B cell (primary cell): ENCODE data around the gene DDRGK1. TPM values are rescaled to one million over a fixed set of nuclear protein-coding genes. Genes with fewer than 3 reads are reported as not detected.

Source experiments
- ATAC-seq: fragments of 200-7000 bp; cut with Tn5 transposase; one replicate; pipeline ENCODE4 v1.10.0; 2021; ENCODE audit warnings: low read depth, mild to moderate bottlenecking, moderate number of reproducible peaks, moderate library complexity
- CTCF ChIA-PET: fragments of 350-600 bp; sonication (Branson Sonifier 250); formaldehyde crosslinking; loops from one replicate; lab custom pipeline; 2021; ENCODE audit warnings: antibody characterized with exemption, inconsistent platforms; lab: Charles Lee
- POLR2A ChIA-PET: fragments of 350-600 bp; sonication (Branson Sonifier 250); formaldehyde crosslinking; loops from one replicate; lab custom pipeline; 2021; ENCODE audit warnings: antibody characterized with exemption; lab: Charles Lee
- DNase-seq: peaks from one replicate; pipeline ENCODE4 v3.0.0; 2013
- H2AFZ ChIP-seq: 2 replicates; pipeline ENCODE4 v1.6.1; 2012; ENCODE audit warnings: mild to moderate bottlenecking, low read depth, low read length; ENCODE audit not compliant: insufficient read depth, poor library complexity, severe bottlenecking
- H3K27ac ChIP-seq, 2 donors: 1 replicate in 1 of 2; 2 replicates in 1 of 2; pipeline ENCODE4 v1.5.1; 2012 to 2013; ENCODE audit warnings: low read length in 2 of 2, mild to moderate bottlenecking in 2 of 2, moderate library complexity in 1 of 2
- H3K27me3 ChIP-seq, 4 experiments: fragments of 200-600 bp in 1 of 4; sonication (generic) in 1 of 4; replicated peaks in 1 of 4; 1 replicate in 2 of 4; 2 replicates in 2 of 4; pipeline versions ENCODE4 v1.6.1 to v1.7.0; 2013 to 2016; ENCODE audit warnings: low read length in 3 of 4, mild to moderate bottlenecking in 2 of 4, mixed read lengths in 1 of 4, moderate library complexity in 1 of 4; ENCODE audit not compliant: insufficient read depth in 4 of 4, control insufficient read depth in 3 of 4; ENCODE audit errors: control extremely low read depth in 1 of 4
- H3K36me3 ChIP-seq, 2 experiments: replicated peaks in 1 of 2; 1 replicate in 1 of 2; 2 replicates in 1 of 2; pipeline versions ENCODE4 v1.6.1 to v1.7.1; 2013; ENCODE audit warnings: low read length in 1 of 2; ENCODE audit not compliant: insufficient read depth in 2 of 2, control insufficient read depth in 1 of 2; ENCODE audit errors: control extremely low read depth in 1 of 2, extremely low read depth in 1 of 2
- H3K4me1 ChIP-seq, 2 donors: fragments of 200-600 bp in 1 of 2; sonication (generic) in 1 of 2; 1 replicate in 1 of 2; 2 replicates in 1 of 2; pipeline versions ENCODE4 v1.5.1 to v1.6.1; 2013 to 2017; ENCODE audit warnings: low read length in 2 of 2; ENCODE audit not compliant: control insufficient read depth in 2 of 2, insufficient read depth in 2 of 2
- H3K4me2 ChIP-seq: replicated peaks from 2 replicates; pipeline ENCODE3; 2012; ENCODE audit warnings: mild to moderate bottlenecking, low read depth, low read length; ENCODE audit not compliant: poor library complexity, severe bottlenecking
- H3K4me3 ChIP-seq, 5 experiments: fragments of 200-600 bp in 1 of 5; sonication (generic) in 1 of 5; 1 replicate in 3 of 5; 2 replicates in 2 of 5; pipeline versions ENCODE4 v1.5.1 to v1.7.0; 2011 to 2016; ENCODE audit warnings: low read length in 4 of 5, mild to moderate bottlenecking in 4 of 5, low read depth in 2 of 5, control low read depth in 1 of 5, moderate library complexity in 1 of 5; ENCODE audit not compliant: insufficient read depth in 1 of 5; ENCODE audit errors: control extremely low read depth in 1 of 5, extremely low read depth in 1 of 5
- H3K79me2 ChIP-seq: fragments of 200-600 bp; sonication (generic); one replicate; pipeline ENCODE4 v1.6.0; 2016; ENCODE audit warnings: low read length; ENCODE audit not compliant: control insufficient read depth, insufficient read depth
- H3K9ac ChIP-seq: fragments of 200-600 bp; sonication (generic); 2 replicates; pipeline ENCODE4 v1.6.1; 2017; ENCODE audit warnings: mild to moderate bottlenecking, low read length, moderate library complexity
- H3K9me3 ChIP-seq, 3 donors: one replicate each; pipeline versions ENCODE4 v1.6.1 to v1.7.1; 2013; ENCODE audit warnings: low read length in 2 of 3; ENCODE audit not compliant: control insufficient read depth in 2 of 3, insufficient read depth in 1 of 3; ENCODE audit errors: control extremely low read depth in 1 of 3
- H4K20me1 ChIP-seq: 2 replicates; pipeline ENCODE4 v1.6.0; 2012; ENCODE audit warnings: mild to moderate bottlenecking, low read length; ENCODE audit not compliant: insufficient read depth, control insufficient read depth, poor library complexity, severe bottlenecking
- H3K27ac Mint-ChIP-seq: one replicate; pipeline ENCODE4 v1.8.0; 2021; ENCODE audit warnings: mixed read lengths
- H3K27me3 Mint-ChIP-seq: one replicate; pipeline ENCODE4 v1.8.0; 2021; ENCODE audit warnings: mixed read lengths
- H3K4me1 Mint-ChIP-seq: one replicate; pipeline ENCODE4 v1.8.0; 2021; ENCODE audit warnings: mixed read lengths
- H3K4me3 Mint-ChIP-seq: one replicate; pipeline ENCODE4 v1.8.0; 2021; ENCODE audit warnings: mixed read lengths
- H3K9me3 Mint-ChIP-seq: one replicate; pipeline ENCODE4 v1.8.0; 2022; ENCODE audit warnings: mixed read lengths; ENCODE audit not compliant: insufficient read depth
- CTCF ChIP-seq: fragments of 200-600 bp; IDR thresholded peaks from one replicate; pipeline ENCODE4 v1.8.0; 2022; ENCODE audit warnings: antibody characterized with exemption, mild to moderate bottlenecking
- EZH2 ChIP-seq: IDR thresholded peaks from 2 replicates; pipeline ENCODE4 v1.6.1; 2012; ENCODE audit warnings: borderline replicate concordance, low read depth, mild to moderate bottlenecking, moderate library complexity, low read length; ENCODE audit not compliant: insufficient read depth, poor library complexity, severe bottlenecking
- WGBS: methylation state at CpG from one replicate; pipeline ENCODE4 v1.1.5; 2013; ENCODE audit warnings: missing lambda C conversion rate; ENCODE audit not compliant: insufficient coverage; 5-methylcytosine and 5-hydroxymethylcytosine counted together
- intact Hi-C: fragments of 100-400 bp; cut with micrococcal nuclease; formaldehyde crosslinking; loops from one replicate; pipeline ENCODE4 v1.10.0; 2022
- polyA minus RNA-seq: library from RNA; depleted of rRNA, polyadenylated mRNA; stranded (reverse); fragments of >200 nt; gene quantifications from 2 replicates; pipeline ENCODE4 v1.2.3, GENCODE V29; 2012
- polyA plus RNA-seq: library from polyadenylated mRNA; depleted of rRNA; stranded (reverse); fragments of >200 nt; gene quantifications from 2 replicates; pipeline ENCODE4 v1.2.3, GENCODE V29; 2012
- total RNA-seq, 2 donors: library from RNA; stranded (reverse); fragments of 120-200 nt in 1 of 2; gene quantifications; 1 replicate in 1 of 2; 2 replicates in 1 of 2; pipeline versions ENCODE4 v1.2.3 to v1.2.4, GENCODE V29; 2013 to 2022

The DDRGK1 gene
- total RNA-seq: 51.9 and 55.5 TPM in 2 replicates
- total RNA-seq (2013): 36.6 TPM
- polyA plus RNA-seq: 35.6 and 41.7 TPM in 2 replicates
- 26.1 and 29.8 TPM in 2 replicates for polyA minus RNA-seq

GRCh38 chr20:3204124-3204794 lies at the start of gene DDRGK1:
Gene DDRGK1, minus strand, starts transcription at chr20:3204682. Its CDS starts 55 bp downstream, at chr20:3204627.
- under 1% methylated on average over 39 of the region's 48 CpGs for WGBS
- H3K9me3 Mint-ChIP-seq: no peaks in the 10 kb centered on the region
- POLR2A ChIA-PET: interaction anchor here (1.2 kb wide), 1 partner anchor 43 kb away, joined by 3 read pairs; no protein-coding TSS in a partner anchor
- DNase-seq (peak; percentile 96), ATAC-seq (peak; percentile 93)
- peak within 1 kb of the TSS; percentile 92 for H2AFZ ChIP-seq
- H3K36me3 ChIP-seq: peaks cover 3 to 16% of the 10 kb centered on the region in 2 experiments
- peaks cover 20% of the 10 kb centered on the region for H3K4me1 Mint-ChIP-seq
- H3K4me1 ChIP-seq: peaks cover 15% of the 10 kb centered on the region in 2 donors
- peak within 1 kb of the TSS; percentile 80 for H3K27ac ChIP-seq
- no peaks in the 10 kb centered on the region for H3K9me3 ChIP-seq
- H3K4me2 ChIP-seq: peak within 1 kb of the TSS; percentile 94
- TF ChIP-seq EZH2 (no peak), CTCF (no peak)
- intact Hi-C loops: loop anchor here (1.0 to 5.0 kb wide), 5 partner anchors 14 to 157 kb away; partner anchors contain the start of genes FASTKD5, MRPS26 and UBOX5
- peak within 1 kb of the TSS; percentile 90 for H3K9ac ChIP-seq
- CTCF ChIA-PET: no interaction called here
- peak within 1 kb of the TSS; percentile 73 to 89 (median 84) for H3K4me3 ChIP-seq
- peak within 1 kb of the TSS; percentile 97 for H3K4me3 Mint-ChIP-seq
- H3K27me3 Mint-ChIP-seq: no peaks in the 10 kb centered on the region
- peaks cover 4% of the 10 kb centered on the region for H4K20me1 ChIP-seq
- H3K27me3 ChIP-seq: no peaks in the 10 kb centered on the region
- peaks cover 31% of the 10 kb centered on the region for H3K79me2 ChIP-seq
- peak within 1 kb of the TSS; percentile 96 for H3K27ac Mint-ChIP-seq

GRCh38 chr20:3251806-3252205 lies 47.3 kb upstream of the DDRGK1 start:
- Histone ChIP-seq H3K9me3 (no peaks in the 10 kb centered on the region), H4K20me1 (no peaks in the 10 kb centered on the region), H3K9ac (no peak overlapping the region), H3K79me2 (no peaks in the 10 kb centered on the region), H3K27me3 (peaks cover 0 to 30% (median 9%) of the 10 kb centered on the region in 4 experiments), H3K36me3 (peaks cover 0 to 11% of the 10 kb centered on the region in 2 experiments), H3K4me1 (peaks cover 11 to 12% of the 10 kb centered on the region in 2 donors), H3K4me2 (no peak overlapping the region), H2AFZ (no peak overlapping the region), H3K27ac (no peak overlapping the region), H3K4me3 (no peak overlapping the region)
- ATAC-seq: no peak
- intact Hi-C loops: no loop called here
- CTCF ChIA-PET: interaction anchor here (0.6 to 1.6 kb wide), 3 partner anchors 31 to 198 kb away, joined by 3 to 5 read pairs (median 3); no protein-coding TSS in a partner anchor
- H3K27me3 Mint-ChIP-seq: peaks cover 15% of the 10 kb centered on the region
- POLR2A ChIA-PET: no interaction called here
- no peaks in the 10 kb centered on the region for H3K9me3 Mint-ChIP-seq
- WGBS: 95% methylated on average over 8 of the region's 8 CpGs
- H3K4me3 Mint-ChIP-seq: no peak overlapping the region
- TF ChIP-seq EZH2 (no peak), CTCF (no peak)
- H3K4me1 Mint-ChIP-seq: peaks cover 7% of the 10 kb centered on the region
- no peak overlapping the region for H3K27ac Mint-ChIP-seq
- DNase-seq: no peak
